ENCODE data around the gene DGAT2.
A peak's percentile ranks its signal among the peaks of the same experiment; 100 is the strongest.

Gene DGAT2

DNA sequence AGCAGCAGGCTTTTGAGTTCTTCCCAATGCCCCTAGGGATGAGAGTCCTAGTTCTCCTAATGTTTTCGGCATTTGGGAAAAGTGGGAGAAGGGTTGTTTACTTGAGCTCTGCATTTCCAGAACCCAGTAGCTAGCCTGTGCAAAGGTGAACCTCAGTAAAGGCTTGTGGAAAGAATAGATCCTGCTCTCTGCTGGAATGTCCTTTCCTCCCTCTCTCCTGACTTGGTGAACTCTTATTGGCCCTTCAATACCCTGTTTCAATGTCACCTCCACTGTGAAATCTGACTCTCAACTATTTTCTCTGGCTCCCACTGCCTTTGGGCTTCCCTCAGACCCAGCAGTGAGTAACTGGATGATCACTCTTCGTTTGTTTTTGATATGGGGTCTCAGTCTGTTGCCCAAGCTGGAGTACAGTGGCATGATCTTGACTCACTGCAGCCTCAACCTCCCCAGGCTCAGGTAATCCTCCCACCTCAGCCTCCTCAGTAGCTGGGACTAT is 44.0 kb downstream of the DGAT2 start:
- Histone ChIP-seq H3K9ac (ENCODE audit: low read length) (no peak overlapping the region), H3K27ac (ENCODE audit: low read depth, low read length) (no peak overlapping the region), H2AFZ (ENCODE audit: low read depth, low read length, severe bottlenecking) (no peak overlapping the region)

GRCh38 chr11:75813124-75813523 is 44.5 kb downstream of the DGAT2 start:
- Histone ChIP-seq H4K20me1 (ENCODE audit: low read depth, low read length) (no peaks in the 10 kb centered on the region), H3K27me3 (ENCODE audit: low read length) (no peaks in the 10 kb centered on the region), H3F3A (ENCODE audit: insufficient read depth) (0 out of 2 replicates have a peak, but pooled peaks cover 6% of the 10 kb centered on the region), H3K36me3 (ENCODE audit: low read length) (no peaks in the 10 kb centered on the region), H3K79me2 (ENCODE audit: insufficient read depth, low read length) (peaks cover 29% of the 10 kb centered on the region), H3K9ac (ENCODE audit: low read length) (no peak overlapping the region), H2AFZ (ENCODE audit: low read depth, low read length, severe bottlenecking) (no peak overlapping the region), H3K9me3 (ENCODE audit: insufficient read depth, low read length) (no peaks in the 10 kb centered on the region), H3K4me2 (ENCODE audit: low read depth, low read length, poor library complexity, severe bottlenecking) (no peak overlapping the region), H3K4me3 (ENCODE audit: insufficient read depth, low read length, poor library complexity, severe bottlenecking) (no peak overlapping the region), H3K9me2 (replicated peaks; ENCODE audit: insufficient read depth, low read length) (no peaks in the 10 kb centered on the region), H3K27ac (ENCODE audit: low read depth, low read length) (no peak overlapping the region)
- TF ChIP-seq EZH2phosphoT487 (conservative IDR thresholded peaks at IDR 0.05; ENCODE audit: low read length), result no peak

More for the DNA sequence above, 44.0 kb downstream of the DGAT2 start:
- H3K4me3 ChIP-seq (ENCODE audit: insufficient read depth, low read length, poor library complexity, severe bottlenecking), result no peak overlapping the region
- peaks cover 24% of the 10 kb centered on the region for H3K79me2 ChIP-seq (ENCODE audit: insufficient read depth, low read length)
- no peaks in the 10 kb centered on the region for H3K9me3 ChIP-seq (ENCODE audit: insufficient read depth, low read length)
- TF ChIP-seq, protein P1, sequence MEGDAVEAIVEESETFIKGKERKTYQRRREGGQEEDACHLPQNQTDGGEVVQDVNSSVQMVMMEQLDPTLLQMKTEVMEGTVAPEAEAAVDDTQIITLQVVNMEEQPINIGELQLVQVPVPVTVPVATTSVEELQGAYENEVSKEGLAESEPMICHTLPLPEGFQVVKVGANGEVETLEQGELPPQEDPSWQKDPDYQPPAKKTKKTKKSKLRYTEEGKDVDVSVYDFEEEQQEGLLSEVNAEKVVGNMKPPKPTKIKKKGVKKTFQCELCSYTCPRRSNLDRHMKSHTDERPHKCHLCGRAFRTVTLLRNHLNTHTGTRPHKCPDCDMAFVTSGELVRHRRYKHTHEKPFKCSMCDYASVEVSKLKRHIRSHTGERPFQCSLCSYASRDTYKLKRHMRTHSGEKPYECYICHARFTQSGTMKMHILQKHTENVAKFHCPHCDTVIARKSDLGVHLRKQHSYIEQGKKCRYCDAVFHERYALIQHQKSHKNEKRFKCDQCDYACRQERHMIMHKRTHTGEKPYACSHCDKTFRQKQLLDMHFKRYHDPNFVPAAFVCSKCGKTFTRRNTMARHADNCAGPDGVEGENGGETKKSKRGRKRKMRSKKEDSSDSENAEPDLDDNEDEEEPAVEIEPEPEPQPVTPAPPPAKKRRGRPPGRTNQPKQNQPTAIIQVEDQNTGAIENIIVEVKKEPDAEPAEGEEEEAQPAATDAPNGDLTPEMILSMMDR (IDR thresholded peaks at IDR 0.05; ENCODE audit: insufficient read depth, low read length, poor library complexity, severe bottlenecking), result no peak
- TF ChIP-seq EZH2phosphoT487 (conservative IDR thresholded peaks at IDR 0.05; ENCODE audit: low read length), result no peak
- H3K27me3 ChIP-seq (ENCODE audit: low read length), result no peaks in the 10 kb centered on the region
- H3F3A ChIP-seq (ENCODE audit: insufficient read depth), result 0 out of 2 replicates have a peak, but pooled peaks cover 4% of the 10 kb centered on the region
- no peaks in the 10 kb centered on the region for H4K20me1 ChIP-seq (ENCODE audit: low read depth, low read length)
- H3K9me2 ChIP-seq (replicated peaks; ENCODE audit: insufficient read depth, low read length), result no peaks in the 10 kb centered on the region
- no peaks in the 10 kb centered on the region for H3K36me3 ChIP-seq (ENCODE audit: low read length)
- H3K4me2 ChIP-seq (ENCODE audit: low read depth, low read length, poor library complexity, severe bottlenecking), result no peak overlapping the region

GRCh38 chr11:75813622-75814039 is 45.1 kb downstream of the DGAT2 start:
- peak overlapping the region; percentile 93 for H3K4me2 ChIP-seq (ENCODE audit: low read depth, low read length, poor library complexity, severe bottlenecking)
- peak overlapping the region; percentile 92 for H3K4me3 ChIP-seq (ENCODE audit: insufficient read depth, low read length, poor library complexity, severe bottlenecking)
- peak overlapping the region; percentile 89 for H3K9ac ChIP-seq (ENCODE audit: low read length)
- H3K27me3 ChIP-seq (ENCODE audit: low read length), result no peaks in the 10 kb centered on the region
- H3K9me2 ChIP-seq (replicated peaks; ENCODE audit: insufficient read depth, low read length), result no peaks in the 10 kb centered on the region
- no peaks in the 10 kb centered on the region for H3K36me3 ChIP-seq (ENCODE audit: low read length)
- no peaks in the 10 kb centered on the region for H3K9me3 ChIP-seq (ENCODE audit: insufficient read depth, low read length)
- peaks cover 34% of the 10 kb centered on the region for H3K79me2 ChIP-seq (ENCODE audit: insufficient read depth, low read length)
- H4K20me1 ChIP-seq (ENCODE audit: low read depth, low read length), result no peaks in the 10 kb centered on the region
- H3F3A ChIP-seq (ENCODE audit: insufficient read depth), result 0 out of 2 replicates have a peak, but pooled peaks cover 8% of the 10 kb centered on the region
- TF ChIP-seq, protein P1 (IDR thresholded peaks at IDR 0.05; ENCODE audit: insufficient read depth, low read length, poor library complexity, severe bottlenecking), result no peak
- no peak for TF ChIP-seq EZH2phosphoT487 (conservative IDR thresholded peaks at IDR 0.05; ENCODE audit: low read length)
- no peak overlapping the region for H2AFZ ChIP-seq (ENCODE audit: low read depth, low read length, severe bottlenecking)
- H3K27ac ChIP-seq (ENCODE audit: low read depth, low read length), result no peak overlapping the region

DNA sequence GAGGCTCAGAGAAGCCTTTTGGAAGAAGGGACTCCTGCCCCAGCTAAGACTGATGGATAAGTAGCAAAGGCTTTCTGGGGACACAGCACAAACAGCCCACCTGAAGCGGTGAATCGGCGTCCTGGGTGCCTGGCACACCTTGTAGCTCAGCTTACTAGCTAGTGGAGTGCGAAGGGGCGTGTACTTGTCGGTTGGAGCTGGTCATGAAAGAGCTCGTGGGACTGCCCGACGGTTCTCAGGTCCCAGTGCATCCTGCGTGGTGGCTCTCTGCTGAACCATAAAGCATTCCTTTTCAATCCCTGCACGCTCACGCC is 45.7 kb downstream of the DGAT2 start:
- Histone ChIP-seq H3K4me2 (ENCODE audit: low read depth, low read length, poor library complexity, severe bottlenecking) (peak overlapping the region; percentile 93), H3K27me3 (ENCODE audit: low read length) (no peaks in the 10 kb centered on the region), H3K36me3 (ENCODE audit: low read length) (no peaks in the 10 kb centered on the region), H3K27ac (ENCODE audit: low read depth, low read length) (no peak overlapping the region), H3K9me3 (ENCODE audit: insufficient read depth, low read length) (no peaks in the 10 kb centered on the region), H4K20me1 (ENCODE audit: low read depth, low read length) (no peaks in the 10 kb centered on the region), H3F3A (ENCODE audit: insufficient read depth) (0 out of 2 replicates have a peak, but pooled peaks cover 8% of the 10 kb centered on the region), H2AFZ (ENCODE audit: low read depth, low read length, severe bottlenecking) (peak overlapping the region; percentile 39), H3K9me2 (replicated peaks; ENCODE audit: insufficient read depth, low read length) (no peaks in the 10 kb centered on the region), H3K4me3 (ENCODE audit: insufficient read depth, low read length, poor library complexity, severe bottlenecking) (peak overlapping the region; percentile 92), H3K79me2 (ENCODE audit: insufficient read depth, low read length) (peaks cover 41% of the 10 kb centered on the region), H3K9ac (ENCODE audit: low read length) (peak overlapping the region; percentile 89)
- TF ChIP-seq, protein P1 (IDR thresholded peaks at IDR 0.05; ENCODE audit: insufficient read depth, low read length, poor library complexity, severe bottlenecking), result no peak
- no peak for TF ChIP-seq EZH2phosphoT487 (conservative IDR thresholded peaks at IDR 0.05; ENCODE audit: low read length)

Measured in SU-DHL-6 (cell line).